Upper lobe of left lung (tissue), 4 donors: ENCODE data around the gene CACNA1S.

Source experiments
- CTCF ChIP-seq, 6 experiments: fragments of 450-650 bp in 4 of 6; fragments of 200-600 bp in 2 of 6; sonication (generic) in 2 of 6; IDR thresholded peaks; one replicate each; pipeline ENCODE4 v1.5.1; 2016 to 2019; ENCODE audit warnings: antibody characterized with exemption in 6 of 6
- EP300 ChIP-seq, 4 donors: sonication (generic); formaldehyde crosslinking; IDR thresholded peaks; one replicate each; pipeline ENCODE4 v1.5.1; 2017; ENCODE audit warnings: antibody characterized with exemption in 4 of 4, control low read depth in 2 of 4
- POLR2A ChIP-seq, 4 donors: fragments of 450-650 bp; IDR thresholded peaks; one replicate each; pipeline ENCODE4 v1.5.1; 2016 to 2017; ENCODE audit warnings: antibody characterized with exemption in 4 of 4, mild to moderate bottlenecking in 2 of 4
- POLR2AphosphoS5 ChIP-seq, 2 donors: sonication (generic); formaldehyde crosslinking; IDR thresholded peaks; one replicate each; pipeline ENCODE4 v1.5.1; 2017; ENCODE audit warnings: antibody characterized with exemption in 2 of 2

DNA sequence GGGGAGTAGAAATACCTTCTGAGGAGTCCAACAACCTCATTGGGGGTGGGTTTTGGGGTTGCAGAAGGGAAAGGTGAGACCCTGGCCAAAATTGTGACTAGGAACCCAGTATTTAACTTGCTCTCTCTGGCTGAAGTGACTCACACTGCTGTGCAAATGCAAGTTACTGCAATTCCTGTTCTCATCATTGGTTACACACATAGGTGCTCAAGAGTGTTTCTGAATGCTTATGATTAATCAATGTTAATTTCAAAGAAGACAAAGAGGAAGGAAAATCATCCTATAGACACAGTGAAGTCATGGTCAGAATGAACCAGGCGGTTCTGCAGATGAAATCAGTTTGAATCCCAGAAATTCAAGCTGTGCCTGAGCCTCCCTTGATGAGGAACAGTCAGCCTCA is 11.6 kb upstream of the CACNA1S start:
- TF ChIP-seq CTCF (IDR thresholded peaks at IDR 0.05) (no peak), POLR2A (IDR thresholded peaks at IDR 0.05) (no peak), POLR2AphosphoS5 (IDR thresholded peaks at IDR 0.05) (no peak), EP300 (IDR thresholded peaks at IDR 0.05) (no peak)
